Chondrocyte (in vitro differentiated cells): ENCODE data around the gene PDE3B. TPM values are rescaled to one million over a fixed set of nuclear protein-coding genes. Genes with fewer than 3 reads are reported as not detected.
"Not testable (repeated sequence)": the region's sequence is repeated elsewhere in the genome, so short reads cannot be mapped to it uniquely, and the experiment has no call there.

Experiments used
- DNase-seq: peaks from one replicate; pipeline ENCODE4 v3.0.0; 2021; ENCODE audit warnings: mixed read lengths, low spot score
- H3K27ac Mint-ChIP-seq: one replicate; pipeline ENCODE4 v1.8.0; 2021; ENCODE audit warnings: mild to moderate bottlenecking, moderate library complexity, mixed read lengths; ENCODE audit not compliant: unreplicated experiment
- H3K27me3 Mint-ChIP-seq: 2 replicates; pipeline ENCODE4 v1.8.0; 2021; ENCODE audit warnings: low read depth, mixed read lengths
- H3K36me3 Mint-ChIP-seq: 2 replicates; pipeline ENCODE4 v1.8.0; 2021; ENCODE audit warnings: low read depth, mixed read lengths
- H3K4me1 Mint-ChIP-seq: 2 replicates; pipeline ENCODE4 v1.8.0; 2021; ENCODE audit warnings: low read depth, mild to moderate bottlenecking, mixed read lengths
- H3K4me3 Mint-ChIP-seq: one replicate; pipeline ENCODE4 v1.8.0; 2021; ENCODE audit warnings: mild to moderate bottlenecking, moderate library complexity, mixed read lengths; ENCODE audit not compliant: unreplicated experiment
- H3K9me3 Mint-ChIP-seq: 2 replicates; pipeline ENCODE4 v1.8.0; 2021; ENCODE audit warnings: low read depth, mixed read lengths
- total RNA-seq: library from RNA; stranded (reverse); gene quantifications from 3 replicates; pipeline ENCODE4 v1.2.1, GENCODE V29; 2021
- TF ChIP-seq, protein P1 (sequence below): fragments of 200-600 bp; sonication (generic); IDR thresholded peaks from 2 replicates; pipeline ENCODE4 v1.5.0; 2021; ENCODE audit warnings: antibody characterized with exemption, mild to moderate bottlenecking, moderate library complexity

Gene PDE3B
- total RNA-seq, 1 donor from 2014 or later: 0.47 TPM

DNA sequence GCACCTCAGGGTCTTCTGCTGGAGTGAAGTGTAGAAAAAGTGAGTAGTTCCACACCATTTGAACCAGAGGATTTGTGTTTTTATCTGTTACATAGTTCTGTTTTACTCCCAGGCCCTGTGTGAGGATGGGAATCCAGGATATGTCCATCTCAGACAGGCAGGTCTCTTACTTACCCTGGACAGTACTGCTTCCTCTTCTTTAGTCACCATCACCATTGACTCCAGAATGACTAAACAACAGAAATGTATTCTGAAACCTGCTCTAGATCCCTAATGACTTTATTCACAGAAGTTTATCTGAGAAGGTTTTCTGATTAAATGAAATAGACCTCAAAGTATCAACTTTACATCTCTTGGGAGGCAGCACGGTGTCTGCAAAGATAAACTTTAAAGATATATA lies 214.8 kb downstream of the PDE3B start:
- Mint-ChIP-seq H3K27ac (no peak overlapping the region), H3K4me1 (no peaks in the 10 kb centered on the region), H3K4me3 (no peak overlapping the region), H3K9me3 (peaks cover 5% of the 10 kb centered on the region), H3K36me3 (peaks cover 2% of the 10 kb centered on the region), H3K27me3 (peaks cover 2% of the 10 kb centered on the region)
- TF ChIP-seq, protein P1, sequence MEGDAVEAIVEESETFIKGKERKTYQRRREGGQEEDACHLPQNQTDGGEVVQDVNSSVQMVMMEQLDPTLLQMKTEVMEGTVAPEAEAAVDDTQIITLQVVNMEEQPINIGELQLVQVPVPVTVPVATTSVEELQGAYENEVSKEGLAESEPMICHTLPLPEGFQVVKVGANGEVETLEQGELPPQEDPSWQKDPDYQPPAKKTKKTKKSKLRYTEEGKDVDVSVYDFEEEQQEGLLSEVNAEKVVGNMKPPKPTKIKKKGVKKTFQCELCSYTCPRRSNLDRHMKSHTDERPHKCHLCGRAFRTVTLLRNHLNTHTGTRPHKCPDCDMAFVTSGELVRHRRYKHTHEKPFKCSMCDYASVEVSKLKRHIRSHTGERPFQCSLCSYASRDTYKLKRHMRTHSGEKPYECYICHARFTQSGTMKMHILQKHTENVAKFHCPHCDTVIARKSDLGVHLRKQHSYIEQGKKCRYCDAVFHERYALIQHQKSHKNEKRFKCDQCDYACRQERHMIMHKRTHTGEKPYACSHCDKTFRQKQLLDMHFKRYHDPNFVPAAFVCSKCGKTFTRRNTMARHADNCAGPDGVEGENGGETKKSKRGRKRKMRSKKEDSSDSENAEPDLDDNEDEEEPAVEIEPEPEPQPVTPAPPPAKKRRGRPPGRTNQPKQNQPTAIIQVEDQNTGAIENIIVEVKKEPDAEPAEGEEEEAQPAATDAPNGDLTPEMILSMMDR: no peak
- DNase-seq: no peak

DNA sequence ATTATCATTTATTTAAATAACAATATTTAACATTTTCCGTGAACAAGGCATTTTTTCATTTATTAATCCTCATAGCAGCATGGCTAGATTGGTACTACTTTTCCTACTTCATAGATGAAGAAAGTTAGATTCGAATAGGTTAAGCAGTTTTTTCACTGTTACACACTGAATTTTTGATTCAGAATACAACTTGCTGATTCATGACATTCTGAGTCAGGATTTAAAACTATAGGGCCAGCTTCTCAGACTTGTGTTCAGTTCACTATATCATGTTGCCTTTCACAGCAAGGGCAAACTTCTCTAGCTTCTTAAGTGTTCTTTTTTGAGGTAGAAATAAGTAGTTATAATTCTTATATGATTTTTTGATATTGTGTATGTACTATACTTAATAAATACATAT lies 216.9 kb downstream of the PDE3B start:
- TF ChIP-seq, protein P1: no peak
- Mint-ChIP-seq H3K4me1 (no peaks in the 10 kb centered on the region), H3K27ac (no peak overlapping the region), H3K9me3 (peaks cover 20% of the 10 kb centered on the region), H3K4me3 (no peak overlapping the region), H3K27me3 (peaks cover 2% of the 10 kb centered on the region), H3K36me3 (peaks cover 6% of the 10 kb centered on the region)
- DNase-seq: no peak

DNA sequence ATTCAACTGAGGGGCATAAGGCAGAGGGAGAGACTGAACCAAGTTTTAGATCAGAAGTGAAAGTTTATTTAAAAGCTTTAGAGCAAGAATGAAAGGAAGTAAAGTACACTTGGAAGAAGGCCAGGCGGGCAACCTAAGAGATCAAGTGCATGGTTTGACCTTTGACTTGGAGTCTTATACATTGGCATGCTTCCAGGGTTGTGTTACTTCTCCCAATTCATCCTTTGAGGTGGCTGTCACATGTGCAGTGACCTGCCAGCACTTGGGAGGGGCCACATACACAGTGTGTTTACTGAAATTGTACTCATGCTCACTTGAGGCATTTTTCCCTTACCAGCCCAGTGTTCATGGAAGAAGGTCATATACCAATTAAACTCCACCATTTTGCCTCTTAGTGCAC lies 218.1 kb downstream of the PDE3B start:
- TF ChIP-seq, protein P1: no peak
- Mint-ChIP-seq H3K4me3 (no peak overlapping the region), H3K4me1 (no peaks in the 10 kb centered on the region), H3K27me3 (peaks cover 2% of the 10 kb centered on the region), H3K9me3 (peaks cover 20% of the 10 kb centered on the region), H3K36me3 (peaks cover 6% of the 10 kb centered on the region), H3K27ac (no peak overlapping the region)
- no peak for DNase-seq

DNA sequence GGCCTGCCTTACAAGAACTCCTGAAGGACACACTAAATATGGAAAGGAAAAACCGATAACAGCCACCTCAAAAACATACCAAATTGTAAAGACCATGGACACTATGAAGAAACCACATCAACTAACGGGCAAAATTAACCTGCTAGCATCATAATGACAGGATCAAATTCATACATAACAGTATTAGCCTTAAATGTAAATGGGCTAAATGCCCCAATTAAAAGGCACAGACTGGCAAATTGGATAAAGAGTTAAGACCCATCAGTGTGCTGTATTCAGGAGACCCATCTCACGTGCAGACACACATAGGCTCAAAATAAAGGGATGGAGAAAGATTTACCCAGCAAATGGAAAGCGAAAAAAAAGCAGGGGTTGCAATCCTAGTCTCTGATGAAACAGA lies 220.2 kb downstream of the PDE3B start:
- not testable (repeated sequence) for DNase-seq, H3K4me3 Mint-ChIP-seq, H3K36me3 Mint-ChIP-seq, H3K27me3 Mint-ChIP-seq, H3K4me1 Mint-ChIP-seq, H3K27ac Mint-ChIP-seq
- peaks cover 20% of the 10 kb centered on the region for H3K9me3 Mint-ChIP-seq

DNA sequence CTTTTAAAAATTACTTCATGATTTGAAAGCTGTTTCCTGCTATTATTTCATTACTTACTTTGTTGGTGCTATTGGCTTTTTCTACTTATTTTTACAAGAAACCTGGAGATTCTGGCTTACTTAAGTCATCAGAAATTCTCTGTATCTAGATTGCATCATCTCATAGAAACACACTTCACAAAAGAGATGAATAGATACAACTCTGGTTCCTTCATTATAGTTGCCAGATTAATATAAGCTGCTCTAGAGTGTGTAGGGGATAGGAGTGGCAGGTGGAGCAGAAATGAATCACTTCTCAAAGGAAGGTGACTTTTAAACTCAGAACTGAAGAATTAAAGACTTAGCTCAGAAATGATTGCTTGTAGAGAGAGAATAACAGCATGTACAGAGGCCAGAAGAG lies 228.4 kb downstream of the PDE3B start:
- DNase-seq: no peak
- Mint-ChIP-seq H3K4me1 (peaks cover 8% of the 10 kb centered on the region), H3K27ac (peak overlapping the region; percentile 0), H3K4me3 (no peak overlapping the region), H3K36me3 (peaks cover 3% of the 10 kb centered on the region), H3K27me3 (no peaks in the 10 kb centered on the region), H3K9me3 (no peaks in the 10 kb centered on the region)
- TF ChIP-seq, protein P1: no peak

DNA sequence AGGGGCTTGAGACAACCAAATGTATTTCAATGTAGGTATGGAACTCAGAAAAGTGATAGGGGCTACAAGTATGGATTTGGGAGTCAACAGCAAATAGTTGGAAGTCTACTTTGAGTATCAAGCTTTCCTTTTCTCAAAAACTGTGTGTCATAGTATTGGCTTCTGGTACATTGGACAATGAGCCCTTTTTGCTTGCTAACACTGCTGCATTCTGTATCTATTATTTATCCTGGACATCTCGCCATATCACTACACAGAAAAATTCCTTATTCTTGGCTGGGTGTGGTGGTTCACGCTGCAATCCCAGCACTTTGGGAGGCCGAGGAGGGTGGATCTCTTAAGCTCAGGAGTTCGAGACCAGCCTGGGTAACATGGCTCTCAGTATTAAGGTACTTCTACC lies 230.0 kb downstream of the PDE3B start:
- TF ChIP-seq, protein P1: no peak
- H3K4me3 Mint-ChIP-seq: no peak overlapping the region
- no peaks in the 10 kb centered on the region for H3K9me3 Mint-ChIP-seq
- H3K27ac Mint-ChIP-seq: no peak overlapping the region
- no peaks in the 10 kb centered on the region for H3K27me3 Mint-ChIP-seq
- no peak for DNase-seq
- peaks cover 8% of the 10 kb centered on the region for H3K4me1 Mint-ChIP-seq
- peaks cover 11% of the 10 kb centered on the region for H3K36me3 Mint-ChIP-seq
